B cell (primary cell): ENCODE measurements around the gene TNIK. TPM values are rescaled to one million over a fixed set of nuclear protein-coding genes. Genes with fewer than 3 reads are reported as not detected.
A peak's percentile ranks its signal among the peaks of the same experiment; 100 is the strongest.

Source experiments
- ATAC-seq: fragments of 200-7000 bp; cut with Tn5 transposase; one replicate; pipeline ENCODE4 v1.10.0; 2021; ENCODE audit warnings: low read depth, mild to moderate bottlenecking, moderate number of reproducible peaks, moderate library complexity
- CTCF ChIA-PET: fragments of 350-600 bp; sonication (Branson Sonifier 250); formaldehyde crosslinking; loops from one replicate; lab custom pipeline; 2021; ENCODE audit warnings: antibody characterized with exemption, inconsistent platforms; lab: Charles Lee
- POLR2A ChIA-PET: fragments of 350-600 bp; sonication (Branson Sonifier 250); formaldehyde crosslinking; loops from one replicate; lab custom pipeline; 2021; ENCODE audit warnings: antibody characterized with exemption; lab: Charles Lee
- DNase-seq: peaks from one replicate; pipeline ENCODE4 v3.0.0; 2013
- H2AFZ ChIP-seq: 2 replicates; pipeline ENCODE4 v1.6.1; 2012; ENCODE audit warnings: mild to moderate bottlenecking, low read depth, low read length; ENCODE audit not compliant: insufficient read depth, poor library complexity, severe bottlenecking
- H3K27ac ChIP-seq, 2 donors: 1 replicate in 1 of 2; 2 replicates in 1 of 2; pipeline ENCODE4 v1.5.1; 2012 to 2013; ENCODE audit warnings: low read length in 2 of 2, mild to moderate bottlenecking in 2 of 2, moderate library complexity in 1 of 2
- H3K27me3 ChIP-seq, 4 experiments: fragments of 200-600 bp in 1 of 4; sonication (generic) in 1 of 4; replicated peaks in 1 of 4; 1 replicate in 2 of 4; 2 replicates in 2 of 4; pipeline versions ENCODE4 v1.6.1 to v1.7.0; 2013 to 2016; ENCODE audit warnings: low read length in 3 of 4, mild to moderate bottlenecking in 2 of 4, mixed read lengths in 1 of 4, moderate library complexity in 1 of 4; ENCODE audit not compliant: insufficient read depth in 4 of 4, control insufficient read depth in 3 of 4; ENCODE audit errors: control extremely low read depth in 1 of 4
- H3K36me3 ChIP-seq, 2 experiments: replicated peaks in 1 of 2; 1 replicate in 1 of 2; 2 replicates in 1 of 2; pipeline versions ENCODE4 v1.6.1 to v1.7.1; 2013; ENCODE audit warnings: low read length in 1 of 2; ENCODE audit not compliant: insufficient read depth in 2 of 2, control insufficient read depth in 1 of 2; ENCODE audit errors: control extremely low read depth in 1 of 2, extremely low read depth in 1 of 2
- H3K4me1 ChIP-seq, 2 donors: fragments of 200-600 bp in 1 of 2; sonication (generic) in 1 of 2; 1 replicate in 1 of 2; 2 replicates in 1 of 2; pipeline versions ENCODE4 v1.5.1 to v1.6.1; 2013 to 2017; ENCODE audit warnings: low read length in 2 of 2; ENCODE audit not compliant: control insufficient read depth in 2 of 2, insufficient read depth in 2 of 2
- H3K4me2 ChIP-seq: replicated peaks from 2 replicates; pipeline ENCODE3; 2012; ENCODE audit warnings: mild to moderate bottlenecking, low read depth, low read length; ENCODE audit not compliant: poor library complexity, severe bottlenecking
- H3K4me3 ChIP-seq, 5 experiments: fragments of 200-600 bp in 1 of 5; sonication (generic) in 1 of 5; 1 replicate in 3 of 5; 2 replicates in 2 of 5; pipeline versions ENCODE4 v1.5.1 to v1.7.0; 2011 to 2016; ENCODE audit warnings: low read length in 4 of 5, mild to moderate bottlenecking in 4 of 5, low read depth in 2 of 5, control low read depth in 1 of 5, moderate library complexity in 1 of 5; ENCODE audit not compliant: insufficient read depth in 1 of 5; ENCODE audit errors: control extremely low read depth in 1 of 5, extremely low read depth in 1 of 5
- H3K79me2 ChIP-seq: fragments of 200-600 bp; sonication (generic); one replicate; pipeline ENCODE4 v1.6.0; 2016; ENCODE audit warnings: low read length; ENCODE audit not compliant: control insufficient read depth, insufficient read depth
- H3K9ac ChIP-seq: fragments of 200-600 bp; sonication (generic); 2 replicates; pipeline ENCODE4 v1.6.1; 2017; ENCODE audit warnings: mild to moderate bottlenecking, low read length, moderate library complexity
- H3K9me3 ChIP-seq, 3 donors: one replicate each; pipeline versions ENCODE4 v1.6.1 to v1.7.1; 2013; ENCODE audit warnings: low read length in 2 of 3; ENCODE audit not compliant: control insufficient read depth in 2 of 3, insufficient read depth in 1 of 3; ENCODE audit errors: control extremely low read depth in 1 of 3
- H4K20me1 ChIP-seq: 2 replicates; pipeline ENCODE4 v1.6.0; 2012; ENCODE audit warnings: mild to moderate bottlenecking, low read length; ENCODE audit not compliant: insufficient read depth, control insufficient read depth, poor library complexity, severe bottlenecking
- H3K27ac Mint-ChIP-seq: one replicate; pipeline ENCODE4 v1.8.0; 2021; ENCODE audit warnings: mixed read lengths
- H3K27me3 Mint-ChIP-seq: one replicate; pipeline ENCODE4 v1.8.0; 2021; ENCODE audit warnings: mixed read lengths
- H3K4me1 Mint-ChIP-seq: one replicate; pipeline ENCODE4 v1.8.0; 2021; ENCODE audit warnings: mixed read lengths
- H3K4me3 Mint-ChIP-seq: one replicate; pipeline ENCODE4 v1.8.0; 2021; ENCODE audit warnings: mixed read lengths
- H3K9me3 Mint-ChIP-seq: one replicate; pipeline ENCODE4 v1.8.0; 2022; ENCODE audit warnings: mixed read lengths; ENCODE audit not compliant: insufficient read depth
- CTCF ChIP-seq: fragments of 200-600 bp; IDR thresholded peaks from one replicate; pipeline ENCODE4 v1.8.0; 2022; ENCODE audit warnings: antibody characterized with exemption, mild to moderate bottlenecking
- EZH2 ChIP-seq: IDR thresholded peaks from 2 replicates; pipeline ENCODE4 v1.6.1; 2012; ENCODE audit warnings: borderline replicate concordance, low read depth, mild to moderate bottlenecking, moderate library complexity, low read length; ENCODE audit not compliant: insufficient read depth, poor library complexity, severe bottlenecking
- WGBS: methylation state at CpG from one replicate; pipeline ENCODE4 v1.1.5; 2013; ENCODE audit warnings: missing lambda C conversion rate; ENCODE audit not compliant: insufficient coverage; 5-methylcytosine and 5-hydroxymethylcytosine counted together
- intact Hi-C: fragments of 100-400 bp; cut with micrococcal nuclease; formaldehyde crosslinking; loops from one replicate; pipeline ENCODE4 v1.10.0; 2022
- polyA plus RNA-seq: library from polyadenylated mRNA; depleted of rRNA; stranded (reverse); fragments of >200 nt; gene quantifications from 2 replicates; pipeline ENCODE4 v1.2.3, GENCODE V29; 2012
- total RNA-seq, 2 donors: library from RNA; stranded (reverse); fragments of 120-200 nt in 1 of 2; gene quantifications; 1 replicate in 1 of 2; 2 replicates in 1 of 2; pipeline versions ENCODE4 v1.2.3 to v1.2.4, GENCODE V29; 2013 to 2022

The TNIK gene
- total and polyA plus RNA-seq, 2 donors (not counting 1 experiment from before 2014, with no cell fraction given): 0.66 to 7.7 TPM

DNA sequence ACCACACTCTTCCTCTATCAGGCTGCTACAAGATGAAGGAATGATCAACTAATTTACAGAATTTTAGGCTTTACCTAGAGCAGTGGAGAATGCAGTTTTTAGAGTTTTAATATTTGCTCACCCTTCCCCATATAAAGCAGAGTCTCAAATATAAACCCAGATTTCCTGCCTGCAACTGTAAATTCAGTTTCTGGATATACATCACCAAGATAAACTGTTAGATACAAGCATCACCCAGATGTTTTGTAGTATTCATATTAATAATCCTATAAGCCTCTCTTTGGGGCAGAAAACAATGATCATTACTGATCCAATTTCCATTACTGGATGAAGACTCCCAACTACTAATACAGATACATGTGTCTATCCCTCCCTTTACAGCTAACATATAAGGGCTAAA is 205.9 kb downstream of the TNIK start:
- no peak overlapping the region for H3K4me3 Mint-ChIP-seq

DNA sequence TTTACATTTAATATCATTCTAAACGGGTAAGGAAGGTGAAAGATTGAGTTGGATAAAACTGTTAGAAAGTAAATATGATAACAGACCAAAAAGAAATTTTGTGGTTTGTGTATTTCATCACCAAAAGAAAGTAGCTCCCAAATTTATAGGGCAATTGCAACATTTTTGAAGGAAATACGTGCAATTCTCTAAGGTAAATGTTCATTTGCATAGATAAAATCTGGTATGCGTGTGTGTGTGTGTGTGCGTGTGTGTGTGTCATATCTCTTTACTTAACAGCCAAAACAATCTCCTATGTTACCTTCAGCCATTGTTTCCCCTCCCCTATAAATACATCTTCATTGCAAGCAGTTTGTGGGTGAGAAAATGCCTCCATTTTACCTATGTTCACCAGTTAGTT is 208.4 kb downstream of the TNIK start:
- no peak overlapping the region for H3K4me3 Mint-ChIP-seq
- intact Hi-C loops: no loop called here
- no peak for ATAC-seq
- peaks cover 32% of the 10 kb centered on the region for H3K4me1 Mint-ChIP-seq
- Histone ChIP-seq H3K79me2 (no peaks in the 10 kb centered on the region), H3K9ac (no peak overlapping the region), H3K27ac (no peak overlapping the region), H4K20me1 (no peaks in the 10 kb centered on the region), H2AFZ (no peak overlapping the region), H3K27me3 (no peaks in the 10 kb centered on the region), H3K36me3 (no peaks in the 10 kb centered on the region), H3K4me3 (no peak overlapping the region), H3K4me1 (peaks cover 16 to 18% of the 10 kb centered on the region in 2 donors), H3K9me3 (no peaks in the 10 kb centered on the region), H3K4me2 (no peak overlapping the region)
- H3K27me3 Mint-ChIP-seq: no peaks in the 10 kb centered on the region
- TF ChIP-seq CTCF (no peak), EZH2 (no peak)
- CTCF ChIA-PET: no interaction called here
- no peaks in the 10 kb centered on the region for H3K9me3 Mint-ChIP-seq
- POLR2A ChIA-PET: no interaction called here
- no CpG with 5 or more reads among the region's 4 CpGs for WGBS
- no peak for DNase-seq
- H3K27ac Mint-ChIP-seq: no peak overlapping the region

More for the DNA sequence above, 205.9 kb downstream of the TNIK start:
- Mint-ChIP-seq H3K27me3 (no peaks in the 10 kb centered on the region), H3K9me3 (no peaks in the 10 kb centered on the region), H3K27ac (no peak overlapping the region), H3K4me1 (peaks cover 28% of the 10 kb centered on the region)
- no peaks in the 10 kb centered on the region for H3K79me2 ChIP-seq
- H3K4me1 ChIP-seq: peaks cover 10 to 14% of the 10 kb centered on the region in 2 donors
- H3K4me2 ChIP-seq: no peak overlapping the region
- H3K36me3 ChIP-seq: no peaks in the 10 kb centered on the region
- ATAC-seq (no peak), DNase-seq (no peak)
- H2AFZ ChIP-seq: peak overlapping the region; percentile 60
- TF ChIP-seq CTCF: no peak
- TF ChIP-seq EZH2: no peak
- ChIA-PET CTCF (no interaction called here), POLR2A (no interaction called here)
- intact Hi-C loops: no loop called here
- peak overlapping the region in 1 of 2 donors; percentile 17 for H3K27ac ChIP-seq
- H3K9ac ChIP-seq: no peak overlapping the region
- no peaks in the 10 kb centered on the region for H3K9me3 ChIP-seq
- peaks cover 0 to 2% (median 0%) of the 10 kb centered on the region in 4 experiments for H3K27me3 ChIP-seq
- H4K20me1 ChIP-seq: no peaks in the 10 kb centered on the region
- H3K4me3 ChIP-seq: no peak overlapping the region
